Mesothelial cell of epicardium (in vitro differentiated cells): Measurements from ENCODE around the gene LRMDA. TPM values are rescaled to one million over a fixed set of nuclear protein-coding genes. Genes with fewer than 3 reads are reported as not detected.

Experiments
- DNase-seq, 2 experiments: peaks; one replicate each; pipeline ENCODE4 v3.0.0; 2021; ENCODE audit warnings: low spot score in 2 of 2; ENCODE audit not compliant: unreplicated experiment in 2 of 2
- H3K27ac Mint-ChIP-seq: 2 replicates; pipeline ENCODE4 v1.8.0; 2021; ENCODE audit warnings: mixed read lengths
- H3K27me3 Mint-ChIP-seq: 2 replicates; pipeline ENCODE4 v1.8.0; 2021; ENCODE audit warnings: low read depth, mixed read lengths
- H3K36me3 Mint-ChIP-seq: 2 replicates; pipeline ENCODE4 v1.8.0; 2021; ENCODE audit warnings: mixed read lengths
- H3K4me1 Mint-ChIP-seq: 2 replicates; pipeline ENCODE4 v1.8.0; 2021; ENCODE audit warnings: mixed read lengths
- H3K4me3 Mint-ChIP-seq: 2 replicates; pipeline ENCODE4 v1.8.0; 2021; ENCODE audit warnings: mild to moderate bottlenecking, moderate library complexity, mixed read lengths
- H3K9me3 Mint-ChIP-seq: 2 replicates; pipeline ENCODE4 v1.8.0; 2021; ENCODE audit warnings: mixed read lengths
- total RNA-seq: library from RNA; stranded (reverse); gene quantifications from 3 replicates; pipeline ENCODE4 v1.2.1, GENCODE V29; 2021
- TF ChIP-seq, protein P1 (sequence below): fragments of 200-600 bp; sonication (generic); IDR thresholded peaks from one replicate; pipeline ENCODE4 v1.5.0; 2021; ENCODE audit warnings: antibody characterized with exemption; ENCODE audit not compliant: unreplicated experiment

LRMDA gene
- total RNA-seq, 1 donor from 2014 or later, result 2.0 TPM

DNA sequence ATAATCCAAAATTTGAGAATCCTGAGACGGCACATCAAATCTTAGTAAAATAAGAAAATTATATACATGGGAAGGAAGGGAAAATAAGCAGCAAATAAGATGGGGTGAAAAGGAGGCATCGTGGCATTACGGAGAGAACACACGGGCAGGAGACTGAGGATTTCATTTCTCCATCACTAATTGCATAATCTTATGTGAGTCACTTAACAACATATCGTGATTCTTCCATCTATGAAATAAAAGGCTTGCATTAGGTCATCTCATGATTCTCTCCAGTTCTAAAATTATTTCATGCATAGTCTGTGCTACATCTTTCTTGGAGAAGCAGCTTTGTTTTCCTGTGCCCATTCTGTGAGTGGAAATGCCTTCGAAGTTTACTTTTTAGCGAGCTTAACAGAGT is 288.7 kb downstream of the LRMDA start:
- Mint-ChIP-seq H3K36me3 (no peaks in the 10 kb centered on the region), H3K4me1 (no peaks in the 10 kb centered on the region), H3K4me3 (no peak overlapping the region), H3K27ac (no peak overlapping the region), H3K27me3 (peaks cover 93% of the 10 kb centered on the region), H3K9me3 (no peaks in the 10 kb centered on the region)
- no peak for DNase-seq
- TF ChIP-seq, protein P1, sequence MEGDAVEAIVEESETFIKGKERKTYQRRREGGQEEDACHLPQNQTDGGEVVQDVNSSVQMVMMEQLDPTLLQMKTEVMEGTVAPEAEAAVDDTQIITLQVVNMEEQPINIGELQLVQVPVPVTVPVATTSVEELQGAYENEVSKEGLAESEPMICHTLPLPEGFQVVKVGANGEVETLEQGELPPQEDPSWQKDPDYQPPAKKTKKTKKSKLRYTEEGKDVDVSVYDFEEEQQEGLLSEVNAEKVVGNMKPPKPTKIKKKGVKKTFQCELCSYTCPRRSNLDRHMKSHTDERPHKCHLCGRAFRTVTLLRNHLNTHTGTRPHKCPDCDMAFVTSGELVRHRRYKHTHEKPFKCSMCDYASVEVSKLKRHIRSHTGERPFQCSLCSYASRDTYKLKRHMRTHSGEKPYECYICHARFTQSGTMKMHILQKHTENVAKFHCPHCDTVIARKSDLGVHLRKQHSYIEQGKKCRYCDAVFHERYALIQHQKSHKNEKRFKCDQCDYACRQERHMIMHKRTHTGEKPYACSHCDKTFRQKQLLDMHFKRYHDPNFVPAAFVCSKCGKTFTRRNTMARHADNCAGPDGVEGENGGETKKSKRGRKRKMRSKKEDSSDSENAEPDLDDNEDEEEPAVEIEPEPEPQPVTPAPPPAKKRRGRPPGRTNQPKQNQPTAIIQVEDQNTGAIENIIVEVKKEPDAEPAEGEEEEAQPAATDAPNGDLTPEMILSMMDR, result no peak

DNA sequence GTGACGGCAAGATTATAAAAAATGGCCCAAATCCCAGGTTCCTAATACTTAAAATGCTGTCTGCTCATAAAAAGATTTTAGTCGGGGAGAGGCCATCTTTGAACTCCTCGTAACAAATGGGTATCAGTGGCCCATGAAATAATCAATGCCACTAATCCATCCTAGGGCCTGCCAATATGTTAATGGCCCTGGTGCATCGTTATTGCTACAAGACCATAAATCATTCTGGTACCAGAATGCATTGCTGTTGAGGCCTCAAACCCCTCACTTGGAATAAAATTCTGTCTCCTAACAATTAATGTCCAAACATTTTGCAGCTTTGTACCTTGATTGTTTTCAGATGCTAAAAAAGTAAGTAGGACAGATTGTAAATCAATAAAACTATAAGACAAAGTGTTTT is 290.6 kb downstream of the LRMDA start:
- no peaks in the 10 kb centered on the region for H3K36me3 Mint-ChIP-seq
- TF ChIP-seq, protein P1, result no peak
- no peaks in the 10 kb centered on the region for H3K9me3 Mint-ChIP-seq
- peaks cover 92% of the 10 kb centered on the region for H3K27me3 Mint-ChIP-seq
- no peak overlapping the region for H3K27ac Mint-ChIP-seq
- peaks cover 1% of the 10 kb centered on the region for H3K4me1 Mint-ChIP-seq
- no peak overlapping the region for H3K4me3 Mint-ChIP-seq
- no peak for DNase-seq

DNA sequence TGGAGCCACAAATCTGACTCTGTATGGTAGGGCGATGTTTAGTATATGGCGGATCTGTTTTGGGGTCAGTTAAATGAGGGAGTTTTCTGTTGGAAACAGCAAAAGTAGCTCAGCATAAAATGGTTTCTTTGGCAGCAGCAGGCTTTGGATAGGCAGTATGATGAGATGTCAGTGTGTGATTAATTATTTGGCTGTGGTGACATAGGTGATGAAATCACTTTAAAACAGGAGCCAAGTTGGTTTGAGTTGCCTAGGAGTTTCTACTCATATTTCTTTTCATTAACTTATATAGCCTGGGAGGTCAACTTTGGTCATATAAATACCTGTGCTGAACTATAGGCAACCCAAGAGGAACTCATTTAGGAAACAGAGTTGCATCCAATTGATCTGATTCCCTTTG is 291.2 kb downstream of the LRMDA start:
- DNase-seq, result no peak
- TF ChIP-seq, protein P1, result no peak
- peaks cover 91% of the 10 kb centered on the region for H3K27me3 Mint-ChIP-seq
- H3K27ac Mint-ChIP-seq, result no peak overlapping the region
- no peaks in the 10 kb centered on the region for H3K9me3 Mint-ChIP-seq
- peaks cover 3% of the 10 kb centered on the region for H3K4me1 Mint-ChIP-seq
- no peaks in the 10 kb centered on the region for H3K36me3 Mint-ChIP-seq
- no peak overlapping the region for H3K4me3 Mint-ChIP-seq

DNA sequence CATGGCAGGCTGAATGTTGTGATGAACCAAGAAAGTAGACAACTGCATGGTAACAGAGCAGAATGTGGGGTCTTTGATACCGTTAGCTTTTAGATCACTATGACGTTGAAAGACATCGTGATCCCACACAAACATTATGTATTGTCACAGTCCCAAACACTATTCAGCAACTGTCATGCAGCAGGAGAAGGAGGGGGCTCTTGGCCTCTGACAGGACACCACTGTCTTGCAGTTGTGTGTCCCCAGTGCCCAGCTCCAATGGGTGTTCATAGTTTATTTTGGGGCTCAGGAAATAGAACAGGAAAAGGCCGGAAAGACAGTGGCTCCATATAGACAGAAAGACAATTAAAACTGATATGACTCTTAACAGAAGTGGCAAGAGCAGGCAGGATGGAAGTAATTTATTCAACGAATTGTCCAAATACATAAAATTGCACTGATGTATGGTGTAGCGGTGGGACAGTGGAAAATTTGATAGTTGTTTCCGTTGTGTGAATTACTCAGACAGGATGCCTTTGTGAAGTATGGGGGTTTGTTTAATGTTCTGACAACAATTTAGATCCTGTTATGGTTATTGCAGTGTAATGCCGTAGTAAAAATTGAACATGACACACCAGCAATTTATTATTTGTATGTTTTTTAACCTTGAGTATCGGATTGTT is 292.0 kb downstream of the LRMDA start:
- DNase-seq, result no peak
- Mint-ChIP-seq H3K4me3 (no peak overlapping the region), H3K9me3 (no peaks in the 10 kb centered on the region), H3K27ac (no peak overlapping the region), H3K27me3 (peaks cover 88% of the 10 kb centered on the region), H3K36me3 (no peaks in the 10 kb centered on the region), H3K4me1 (peaks cover 3% of the 10 kb centered on the region)
- TF ChIP-seq, protein P1, result no peak

DNA sequence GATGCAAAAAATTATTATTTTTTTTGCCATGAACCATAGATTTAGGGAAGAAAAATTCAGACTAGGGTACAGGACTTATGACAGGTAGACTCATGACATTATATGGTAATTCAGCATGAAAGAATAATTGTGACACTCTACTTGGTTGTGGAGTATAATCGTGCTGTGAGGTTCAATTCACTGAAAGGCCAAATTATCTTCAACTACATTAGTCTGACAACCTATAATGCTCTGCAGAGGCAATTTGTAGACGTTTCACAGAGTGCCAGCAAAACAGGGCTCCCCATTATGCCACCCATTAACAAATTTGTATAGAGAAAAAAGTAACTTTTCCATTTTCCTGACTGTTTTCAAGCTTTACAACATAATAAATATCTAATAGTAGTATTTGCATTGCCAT is 292.6 kb downstream of the LRMDA start:
- Mint-ChIP-seq H3K36me3 (no peaks in the 10 kb centered on the region), H3K27me3 (peaks cover 88% of the 10 kb centered on the region), H3K27ac (no peak overlapping the region), H3K4me1 (peaks cover 3% of the 10 kb centered on the region), H3K4me3 (no peak overlapping the region), H3K9me3 (no peaks in the 10 kb centered on the region)
- TF ChIP-seq, protein P1, result no peak
- no peak for DNase-seq
